ENCODE results near the gene MAP3K14.

MAP3K14 gene

GRCh38 chr17:45300060-45300751, 16.6 kb downstream of the MAP3K14 start:
- no peak for DNase-seq (ENCODE audit: low spot score)

GRCh38 chr17:45299361-45299760, 17.5 kb downstream of the MAP3K14 start:
- DNase-seq (ENCODE audit: low spot score), result no peak

- no peak for DNase-seq (ENCODE audit: low spot score)
Observed at GRCh38 chr17:45298546-45299285, 18.1 kb downstream of the MAP3K14 start.

DNA sequence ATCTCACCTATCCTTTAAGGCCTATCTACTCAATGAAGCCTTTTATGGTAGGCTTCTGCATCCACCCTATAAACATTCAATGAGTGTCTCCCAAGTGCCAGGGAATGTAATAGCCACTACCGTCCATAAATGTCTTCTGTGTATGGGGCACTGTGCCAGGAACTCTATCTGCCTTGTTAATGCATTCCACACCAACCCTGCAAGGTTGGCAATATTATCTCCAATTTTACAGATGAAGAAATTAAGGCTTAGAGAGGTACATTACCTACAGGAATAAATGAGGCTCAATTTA, 20.0 kb downstream of the MAP3K14 start:
- no peak for DNase-seq (ENCODE audit: low spot score)

DNA sequence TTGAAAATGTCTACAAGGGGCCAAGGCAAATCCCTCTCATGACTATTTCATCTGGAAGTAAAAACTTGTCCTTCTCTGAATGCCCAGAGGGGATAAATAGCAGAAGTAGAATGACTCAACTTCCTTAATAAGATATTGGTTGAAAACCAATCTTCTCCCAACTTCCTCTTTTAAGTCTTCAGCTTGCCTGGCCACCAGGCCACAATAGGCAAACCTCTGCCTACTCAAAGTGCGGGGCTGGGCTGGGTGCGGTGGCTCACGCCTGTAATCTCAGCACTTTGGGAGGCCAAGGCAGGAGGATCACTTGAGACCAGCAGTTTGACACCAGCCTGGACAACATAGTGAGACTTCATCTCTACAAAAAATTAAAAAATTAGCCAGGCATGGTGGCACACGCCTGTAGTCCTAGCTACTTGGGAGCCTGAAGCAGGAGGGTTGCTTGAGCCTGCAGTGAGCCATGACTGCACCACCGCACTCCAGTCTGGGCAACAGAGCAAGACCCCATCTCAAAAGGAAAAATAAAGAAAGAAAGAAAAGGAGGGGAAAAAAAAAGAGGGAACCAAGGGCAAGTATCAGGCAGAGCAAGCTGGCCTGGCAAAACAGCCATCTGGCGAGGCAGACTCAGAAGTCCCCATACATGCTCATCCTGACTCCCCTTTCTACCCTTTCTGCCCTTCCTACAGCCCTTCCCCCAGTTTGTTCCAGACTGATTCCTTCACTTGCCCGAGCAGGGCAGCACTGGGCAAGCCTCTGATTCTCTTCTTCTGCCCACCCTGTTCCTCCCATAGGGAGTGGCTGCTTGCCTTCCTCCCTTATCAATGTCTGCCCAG, 20.6 kb downstream of the MAP3K14 start:
- no peak for DNase-seq (ENCODE audit: low spot score)

- DNase-seq (ENCODE audit: low spot score), result no peak
Observed at GRCh38 chr17:45294506-45294905, 22.3 kb downstream of the MAP3K14 start.

DNA sequence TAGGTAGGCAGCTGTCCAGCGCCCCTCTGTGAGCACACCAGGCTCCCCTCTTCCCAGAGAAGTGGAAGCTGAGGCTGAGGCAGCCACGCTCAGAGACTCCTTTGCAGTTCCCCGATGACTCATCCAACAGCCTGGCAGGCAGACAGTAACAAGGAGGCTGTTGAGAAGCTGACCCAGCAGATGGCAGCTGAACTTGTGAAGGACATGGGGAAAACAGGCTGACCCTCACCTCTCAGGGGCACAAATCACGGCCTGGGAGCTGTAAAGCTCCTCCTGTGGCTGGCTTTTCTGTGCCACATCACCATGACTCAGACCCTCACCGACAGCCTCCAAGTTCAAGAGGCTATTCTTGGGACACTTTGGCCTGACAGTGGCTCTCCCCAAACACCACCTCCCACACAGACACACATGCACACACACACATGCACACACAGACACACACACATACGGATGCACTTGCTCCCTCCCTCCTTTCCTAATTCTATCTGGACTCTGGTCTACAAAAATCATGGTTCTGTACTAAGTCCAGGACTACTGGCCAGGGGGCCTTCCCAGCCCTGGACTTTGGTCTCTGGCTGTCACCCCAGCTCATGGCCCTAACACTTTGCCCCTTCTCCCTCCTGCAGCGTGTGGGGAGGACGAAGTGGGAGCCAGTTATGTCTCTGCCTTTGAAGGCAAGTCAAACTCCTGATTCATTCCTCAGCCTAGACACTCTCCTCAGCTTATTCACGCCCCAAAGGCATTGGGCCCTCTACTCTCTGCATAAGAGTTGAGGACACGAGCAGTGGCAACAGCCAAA, 23.2 kb downstream of the MAP3K14 start:
- peak; percentile 86 for DNase-seq (ENCODE audit: low spot score)

DNA sequence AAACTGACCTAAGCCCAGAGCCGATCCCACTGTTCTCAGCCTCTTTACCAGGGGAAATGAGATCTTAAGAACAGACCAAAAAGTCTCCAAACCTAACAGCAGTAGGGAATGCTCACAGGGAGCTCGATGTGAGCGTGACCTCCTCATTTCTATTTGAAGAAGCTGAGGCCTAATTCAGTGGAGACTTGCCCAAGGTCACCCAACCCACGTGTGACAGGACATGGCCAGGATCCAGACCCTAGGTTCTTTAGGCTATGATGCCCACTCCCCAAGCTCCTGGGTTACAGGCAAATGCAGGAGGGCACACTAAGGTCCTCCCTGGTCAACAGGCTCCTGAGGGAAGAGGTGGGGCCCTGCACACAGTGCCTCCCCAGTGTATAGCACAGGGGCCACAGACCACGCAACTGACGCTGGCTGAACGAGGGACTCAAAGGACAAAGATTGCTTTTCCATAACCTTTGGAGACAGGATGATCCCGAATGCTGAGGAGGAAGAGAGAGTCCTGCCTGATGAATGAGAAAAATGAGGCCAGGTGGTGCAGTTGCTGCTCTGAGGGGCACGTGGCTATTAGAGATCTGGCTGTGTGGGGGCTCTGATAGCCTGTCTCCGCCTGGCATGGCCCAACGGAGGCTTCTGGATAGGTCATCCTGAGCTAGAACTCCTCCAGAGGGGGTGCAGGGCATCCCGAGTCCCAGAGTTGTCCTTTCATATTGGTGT, 24.0 kb downstream of the MAP3K14 start:
- DNase-seq (ENCODE audit: low spot score), result no peak

DNA sequence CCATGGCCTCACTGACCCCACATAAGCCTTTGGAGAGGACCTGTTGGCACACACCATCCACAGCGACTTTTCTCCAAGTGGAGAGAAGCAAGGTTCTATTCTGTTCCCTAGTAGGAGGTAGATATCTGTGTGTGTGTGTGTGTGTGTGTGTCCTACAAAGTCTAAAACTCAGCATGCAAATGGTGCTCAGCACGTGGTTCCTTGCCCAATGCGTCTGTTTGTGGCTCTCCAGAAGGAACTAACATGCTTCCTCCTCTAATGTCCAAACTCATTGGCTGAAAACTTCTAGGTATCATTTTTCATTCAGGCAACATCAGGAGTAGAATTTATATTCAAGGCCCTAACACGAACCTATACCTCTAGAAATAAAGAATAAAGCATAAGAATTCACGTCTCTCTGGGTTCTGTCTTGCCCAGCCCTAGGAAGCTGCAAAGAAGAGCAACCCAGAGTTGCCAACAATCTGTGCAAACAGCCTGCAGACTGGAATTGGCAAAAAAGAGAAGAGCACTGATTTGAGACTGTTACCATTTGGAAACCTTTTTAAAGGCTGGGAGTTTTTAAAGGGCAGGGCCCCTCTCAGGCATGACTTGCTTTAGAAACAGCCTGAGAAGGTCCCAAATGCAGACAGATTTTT, 25.5 kb downstream of the MAP3K14 start:
- peak; percentile 80 for DNase-seq (ENCODE audit: low spot score)

DNA sequence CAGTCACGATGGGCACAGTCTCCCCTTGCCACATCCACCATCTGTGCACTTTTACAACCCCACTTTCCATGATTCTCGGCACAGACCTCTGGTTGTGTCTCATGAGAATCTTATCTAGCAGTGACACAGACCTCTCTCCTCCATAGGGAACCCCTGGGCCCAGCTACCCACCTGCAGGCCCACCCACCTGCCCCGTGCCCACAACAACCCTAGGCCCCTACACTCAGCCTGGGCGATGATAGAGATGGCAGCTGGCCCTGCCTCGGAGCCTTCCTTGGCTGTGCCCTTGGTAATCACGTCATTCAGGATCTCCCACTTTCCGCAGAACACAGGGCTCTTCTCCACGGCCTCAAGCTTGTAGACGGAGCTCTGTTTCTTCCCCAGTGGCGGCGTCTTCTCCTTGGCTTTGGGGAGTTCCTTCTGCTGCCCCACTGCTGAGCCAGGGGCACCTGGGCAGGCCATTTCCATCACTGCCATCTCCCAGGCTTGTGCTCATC, 26.5 kb downstream of the MAP3K14 start:
- peak; percentile 52 for DNase-seq (ENCODE audit: low spot score)

DNA sequence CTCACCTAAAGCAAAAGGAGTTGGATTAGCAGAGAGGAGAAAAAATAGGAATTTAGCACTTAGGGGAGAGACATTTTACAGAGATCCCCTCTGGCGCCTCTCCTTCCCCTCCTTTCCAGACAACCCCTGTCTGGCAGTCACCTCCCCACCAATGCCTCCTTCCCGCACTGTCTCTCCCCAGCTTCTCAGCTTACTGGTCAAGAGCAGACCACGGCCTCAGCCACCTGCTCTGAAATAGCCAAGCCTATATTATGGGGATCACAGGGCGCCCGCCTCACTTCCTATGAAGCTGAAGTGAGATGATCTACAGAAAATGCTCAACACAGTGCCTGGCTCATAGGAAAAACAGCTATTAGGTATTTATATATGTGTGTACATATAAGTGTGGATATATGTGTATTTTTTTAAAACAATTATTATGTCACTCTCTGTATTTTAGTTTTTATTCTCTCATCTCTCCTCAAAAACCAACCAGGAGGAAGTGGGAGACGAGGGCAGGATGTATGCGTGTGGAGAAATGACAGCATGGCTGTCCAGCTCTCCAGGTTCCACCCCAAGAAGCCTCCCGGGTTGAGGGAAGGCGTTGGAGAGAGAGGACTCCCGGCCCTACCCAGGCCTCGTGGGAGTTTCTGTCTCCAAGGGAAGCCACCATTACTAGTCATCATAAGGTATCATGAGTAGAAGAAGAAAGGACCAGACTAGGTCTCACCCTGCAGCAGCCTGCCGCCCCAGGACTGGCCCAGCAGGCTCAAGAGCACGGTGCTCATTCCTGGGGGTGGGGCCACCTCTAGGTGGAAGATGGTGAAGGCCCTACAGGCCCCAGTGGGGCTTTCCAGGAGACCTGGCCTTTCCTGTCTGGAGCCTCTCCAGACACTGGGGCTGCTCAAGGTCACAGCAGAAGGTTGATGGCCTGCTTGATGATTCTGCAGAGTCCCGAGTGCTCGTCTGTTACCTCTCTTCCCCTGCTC, 27.2 kb downstream of the MAP3K14 start:
- no peak for DNase-seq (ENCODE audit: low spot score)

GRCh38 chr17:45288825-45289224, 28.0 kb downstream of the MAP3K14 start:
- DNase-seq (ENCODE audit: low spot score), result peak; percentile 72

DNA sequence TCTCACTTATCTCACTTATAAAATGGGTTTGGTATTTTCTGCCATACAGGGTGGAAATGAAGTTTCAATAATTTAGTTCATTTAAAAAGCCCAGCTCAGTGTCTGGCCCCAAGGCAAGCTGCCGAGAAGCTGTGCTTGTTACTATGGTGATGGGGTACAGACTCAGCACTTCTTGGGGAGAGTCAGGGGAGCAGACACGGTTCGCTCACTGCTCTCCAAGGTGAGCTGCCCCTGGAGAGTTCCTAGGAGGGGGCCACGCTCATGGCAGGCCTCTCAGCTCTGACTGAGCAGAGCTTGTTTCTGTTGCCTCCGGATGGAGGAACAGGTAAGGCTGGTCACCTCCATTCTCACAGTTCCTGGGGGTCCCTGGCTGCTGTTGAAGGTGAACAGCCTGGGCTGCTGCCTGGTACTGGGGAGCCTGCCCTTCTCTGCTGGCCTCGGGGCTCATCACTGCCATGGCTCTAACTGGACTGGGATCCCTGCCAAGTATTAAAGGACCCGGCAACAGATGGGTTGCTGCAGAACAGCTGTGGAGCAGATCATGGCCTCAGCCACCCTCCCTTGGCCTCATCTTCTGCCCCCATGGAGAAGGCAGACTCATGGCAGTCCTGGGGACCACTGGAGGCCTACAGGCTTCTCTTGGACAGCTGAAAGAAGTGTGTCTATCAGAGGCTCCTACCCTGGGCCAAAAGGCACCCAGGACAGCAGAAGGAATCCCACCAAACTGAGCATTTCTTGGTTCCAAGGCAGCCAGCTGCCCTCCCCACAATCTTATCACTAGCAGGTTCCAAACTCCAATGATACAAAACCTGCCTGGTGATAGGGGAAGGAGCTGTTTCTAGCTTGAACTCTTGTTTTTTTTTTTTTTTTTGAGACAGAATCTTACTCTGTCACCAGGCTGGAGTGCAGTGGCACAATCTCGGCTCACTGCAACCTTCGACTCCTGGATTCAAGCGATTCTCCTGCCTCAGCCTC, 29.0 kb downstream of the MAP3K14 start:
- no peak for DNase-seq (ENCODE audit: low spot score)

DNA sequence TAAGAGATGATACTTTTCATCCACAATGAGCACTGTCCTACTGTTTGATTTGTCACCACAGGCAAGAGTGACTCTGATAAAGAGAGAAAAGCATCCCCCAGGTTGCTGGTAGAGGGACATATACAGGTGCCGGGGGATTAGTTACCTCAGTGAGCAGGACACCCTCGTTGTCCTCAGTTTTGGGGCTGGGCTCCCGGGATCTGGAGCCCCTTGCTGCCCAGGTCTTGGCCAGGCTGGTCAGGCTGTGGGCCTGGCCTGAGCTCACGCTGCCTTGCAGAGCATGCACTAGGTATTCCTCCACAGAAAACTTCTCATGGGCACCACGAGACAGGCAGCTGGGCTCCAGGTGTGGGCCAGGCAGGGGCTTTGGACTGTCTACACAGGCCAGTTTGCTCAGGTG, 30.5 kb downstream of the MAP3K14 start:
- no peak for DNase-seq (ENCODE audit: low spot score)

DNA sequence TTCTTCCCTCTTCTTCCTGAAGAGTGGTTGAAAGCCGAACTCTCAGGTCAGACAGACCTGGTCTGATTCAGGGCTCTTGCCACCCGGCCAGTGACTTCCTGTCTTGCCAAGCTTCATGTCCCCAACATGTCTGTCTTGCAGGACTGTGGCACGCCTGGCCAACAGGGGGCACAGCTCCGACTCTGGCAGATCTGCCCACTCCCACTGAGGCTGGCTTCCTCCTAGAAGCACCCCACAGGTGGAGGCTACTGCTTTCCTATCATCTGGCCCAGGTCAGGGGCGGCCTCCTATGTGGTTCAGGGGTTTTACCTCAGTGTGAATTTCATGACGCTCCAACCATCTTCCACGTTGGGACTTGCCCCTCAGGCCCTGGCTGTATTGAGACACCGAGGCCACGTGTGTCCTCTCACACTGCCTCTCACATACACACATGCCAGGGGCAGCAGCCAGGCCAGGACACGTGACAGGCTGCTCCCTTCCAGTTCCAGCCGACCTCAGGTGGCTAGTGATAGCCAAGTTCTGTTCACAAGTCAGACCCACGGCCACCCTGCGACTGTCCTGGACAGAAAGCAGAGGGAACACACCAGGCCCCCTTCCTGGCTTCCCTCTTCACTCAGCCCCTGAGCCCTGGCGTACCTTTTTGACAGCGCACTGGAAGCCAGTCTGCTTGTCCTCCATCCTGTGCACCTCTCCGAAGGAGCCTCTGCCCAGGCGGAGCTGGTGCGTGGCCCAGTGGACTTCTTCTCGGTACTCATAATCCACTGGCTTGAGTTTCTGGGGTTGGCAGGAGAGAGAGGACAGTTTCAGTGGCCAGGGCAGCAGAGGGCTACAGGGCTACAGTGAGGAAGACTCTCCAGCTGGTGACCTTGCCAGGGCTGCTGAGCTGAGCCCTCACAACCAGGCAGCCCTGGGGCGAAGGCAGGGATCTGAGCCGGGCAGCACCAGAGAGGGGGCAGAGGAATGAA, 32.4 kb downstream of the MAP3K14 start:
- peak; percentile 50 for DNase-seq (ENCODE audit: low spot score)

- no peak for DNase-seq (ENCODE audit: low spot score)
Observed at GRCh38 chr17:45283711-45284110, 33.1 kb downstream of the MAP3K14 start.
